ENCODE measurements around the gene SIL1. TPM values are rescaled to one million over a fixed set of nuclear protein-coding genes. Genes with fewer than 3 reads are reported as not detected.

SIL1 gene
- total and polyA plus RNA-seq, 2 of the 8 experiments (the other 6 are each of a cell fraction or from before 2014, with no cell fraction given), result 8.3 to 12.8 TPM

DNA sequence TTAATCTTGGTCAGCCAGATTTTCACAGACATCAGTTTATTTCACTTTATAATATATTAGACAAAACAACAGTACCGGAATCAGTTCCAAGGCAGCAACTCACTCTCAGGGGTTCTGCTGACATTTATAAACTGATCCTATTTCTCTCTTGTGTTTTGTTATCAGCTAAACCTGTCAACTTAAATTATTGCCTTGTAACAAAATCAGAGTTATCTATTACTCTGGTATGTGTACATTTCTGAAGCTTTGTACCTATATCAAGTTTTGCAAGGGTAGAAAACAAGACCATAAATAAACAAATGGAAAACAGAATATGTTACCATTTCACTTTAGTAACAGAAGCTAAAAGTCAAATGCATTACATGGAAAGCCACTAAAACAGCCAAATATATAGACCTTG is 122.1 kb downstream of the SIL1 start (continued):
- TF ChIP-seq CHD7 (IDR thresholded peaks at IDR 0.05; ENCODE audit: insufficient replicate concordance, low read length) (no peak), CEBPB (IDR thresholded peaks at IDR 0.05; ENCODE audit: low read depth, low read length) (no peak), TAF7 (optimal IDR thresholded peaks at IDR 0.05; ENCODE audit: borderline replicate concordance, low read depth, low read length) (no peak), SAP30 (IDR thresholded peaks at IDR 0.05; ENCODE audit: insufficient read depth, insufficient replicate concordance, low read length) (no peak), ASH2L (IDR thresholded peaks at IDR 0.05; ENCODE audit: low read length) (no peak), MAFK (IDR thresholded peaks at IDR 0.05; ENCODE audit: low read depth, low read length) (no peak), PHF8 (conservative IDR thresholded peaks at IDR 0.05; ENCODE audit: low read depth, low read length) (no peak), RAD21 (IDR thresholded peaks at IDR 0.05 in 1 of 2, conservative IDR thresholded peaks at IDR 0.05 in 1 of 2; ENCODE audit: low read depth in 2 of 2, low read length in 2 of 2) (no peak), HDAC2 (IDR thresholded peaks at IDR 0.05; ENCODE audit: borderline replicate concordance in 1 of 2, low read depth in 2 of 2, low read length in 2 of 2) (no peak)
- TF ChIP-seq, protein P1, sequence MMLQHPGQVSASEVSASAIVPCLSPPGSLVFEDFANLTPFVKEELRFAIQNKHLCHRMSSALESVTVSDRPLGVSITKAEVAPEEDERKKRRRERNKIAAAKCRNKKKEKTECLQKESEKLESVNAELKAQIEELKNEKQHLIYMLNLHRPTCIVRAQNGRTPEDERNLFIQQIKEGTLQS (IDR thresholded peaks at IDR 0.05; ENCODE audit: insufficient read depth, low read depth, low read length), result no peak
